A549 (cell line): Measurements from ENCODE around the gene POP7. TPM values are rescaled to one million over a fixed set of nuclear protein-coding genes. Genes with fewer than 3 reads are reported as not detected.

Experiments
- ATAC-seq, 2 experiments: fragments of 200-7000 bp in 1 of 2; fragments of >200 bp in 1 of 2; cut with Nextera tagmentation in 1 of 2; cut with Tn5 transposase in 1 of 2; 3 replicates each; pipeline versions ENCODE4 v1.8.0 to v1.9.1; 2018 to 2020; ENCODE audit warnings: mild to moderate bottlenecking in 1 of 2, moderate library complexity in 1 of 2
- CTCF ChIA-PET: fragments of 300-600 bp; sonication (Branson Sonifier 250); formaldehyde crosslinking; extraction: SDS; loops from one replicate; lab custom pipeline; 2021; ENCODE audit warnings: antibody characterized with exemption, inconsistent platforms; lab: Yijun Ruan, JAX
- POLR2A ChIA-PET: fragments of 350-600 bp; formaldehyde crosslinking; extraction: SDS; loops from one replicate; lab custom pipeline; 2021; ENCODE audit warnings: antibody characterized with exemption, inconsistent platforms; lab: Yijun Ruan, JAX
- DNase-seq, 2 experiments: peaks; one replicate each; pipeline versions ENCODE4 v3.0.0 to v3.0.0-alpha.2; 2011 to 2016; ENCODE audit warnings: low read depth in 1 of 2, low spot score in 1 of 2
- FAIRE-seq: peaks from 2 replicates; lab custom pipeline; 2011; peaks lifted over from hg19 to GRCh38; lab: Jason Lieb, UNC
- H3K27ac ChIP-seq, 2 experiments: fragments of >200 bp; sonication (Bioruptor Twin); formaldehyde crosslinking; 3 replicates each; pipeline ENCODE4 v1.5.1; 2016 to 2017
- H3K4me1 ChIP-seq: fragments of >200 bp; sonication (Bioruptor Twin); formaldehyde crosslinking; 3 replicates; pipeline ENCODE4 v1.6.1; 2016
- H3K4me2 ChIP-seq: fragments of >200 bp; sonication (Bioruptor Twin); formaldehyde crosslinking; 3 replicates; pipeline ENCODE4 v1.6.1; 2016
- H3K4me3 ChIP-seq: fragments of >200 bp; sonication (Bioruptor Twin); formaldehyde crosslinking; 3 replicates; pipeline ENCODE4 v1.5.1; 2016
- H3K9me3 ChIP-seq: fragments of >200 bp; sonication (Bioruptor Twin); formaldehyde crosslinking; 3 replicates; pipeline ENCODE4 v1.6.1; 2016
- ATOH8 ChIP-seq: fragments of 250-450 bp; sonication (Bioruptor Pico); IDR thresholded peaks from 2 replicates; pipeline ENCODE4 v1.5.0; 2020; ENCODE audit warnings: low read depth, mild to moderate bottlenecking, moderate library complexity
- BHLHE40 ChIP-seq: IDR thresholded peaks from 2 replicates; pipeline ENCODE4 v1.6.1; 2012; ENCODE audit warnings: low read depth, low read length, inconsistent platforms
- EHF ChIP-seq: fragments of 250-450 bp; sonication (Bioruptor Pico); IDR thresholded peaks from 2 replicates; pipeline ENCODE4 v1.5.0; 2020; ENCODE audit warnings: mild to moderate bottlenecking
- FOSB ChIP-seq: fragments of 250-450 bp; sonication (Bioruptor Pico); IDR thresholded peaks from 2 replicates; pipeline ENCODE4 v1.5.0; 2020; ENCODE audit warnings: mild to moderate bottlenecking, moderate library complexity
- FOXS1 ChIP-seq: fragments of 250-450 bp; sonication (Bioruptor Pico); IDR thresholded peaks from 2 replicates; pipeline ENCODE4 v1.5.0; 2020; ENCODE audit warnings: mild to moderate bottlenecking, moderate library complexity
- GATA3 ChIP-seq: IDR thresholded peaks from 2 replicates; pipeline ENCODE4 v1.6.1; 2012; ENCODE audit warnings: borderline replicate concordance
- HES2 ChIP-seq: fragments of >200 bp; sonication (Bioruptor Twin); formaldehyde crosslinking; IDR thresholded peaks from 2 replicates; pipeline ENCODE4 v1.6.1; 2016
- HEYL ChIP-seq: fragments of 250-450 bp; sonication (Bioruptor Pico); IDR thresholded peaks from 2 replicates; pipeline ENCODE4 v1.8.0; 2021; ENCODE audit warnings: mild to moderate bottlenecking, moderate library complexity
- HOXB13 ChIP-seq: fragments of 250-450 bp; sonication (Bioruptor Pico); IDR thresholded peaks from 2 replicates; pipeline ENCODE4 v1.5.0; 2020; ENCODE audit warnings: low read depth, mild to moderate bottlenecking, moderate library complexity
- HOXB5 ChIP-seq: fragments of 250-450 bp; sonication (Bioruptor Pico); IDR thresholded peaks from 2 replicates; pipeline ENCODE4 v1.5.0; 2020; ENCODE audit warnings: mild to moderate bottlenecking, moderate library complexity
- JUNB ChIP-seq: fragments of >200 bp; sonication (Bioruptor Twin); formaldehyde crosslinking; IDR thresholded peaks from 2 replicates; pipeline ENCODE4 v1.6.1; 2016
- KDM5A ChIP-seq: fragments of 200-600 bp; sonication (generic); IDR thresholded peaks from 2 replicates; pipeline ENCODE4 v1.6.1; 2016; ENCODE audit warnings: antibody characterized with exemption, mild to moderate bottlenecking
- MYC ChIP-seq: IDR thresholded peaks from 2 replicates; pipeline ENCODE4 v1.6.1; 2012; ENCODE audit warnings: mild to moderate bottlenecking, inconsistent platforms, low read length, improper control_type of control experiment, borderline replicate concordance
- PBX3 ChIP-seq: IDR thresholded peaks from 2 replicates; pipeline ENCODE4 v1.6.1; 2012
- POLR2A ChIP-seq: IDR thresholded peaks from 2 replicates; pipeline ENCODE4 v1.6.1; 2012; ENCODE audit warnings: mild to moderate bottlenecking, low read length
- POLR2AphosphoS2 ChIP-seq: conservative IDR thresholded peaks from 2 replicates; pipeline ENCODE4 v1.6.1; 2012; ENCODE audit warnings: low read length, improper control_type of control experiment, inconsistent platforms
- RARB ChIP-seq: fragments of 250-450 bp; sonication (Bioruptor Pico); IDR thresholded peaks from 2 replicates; pipeline ENCODE4 v1.8.0; 2021; ENCODE audit warnings: mild to moderate bottlenecking, moderate library complexity
- RCOR1 ChIP-seq: fragments of 150-350 bp; IDR thresholded peaks from 2 replicates; pipeline ENCODE4 v1.6.1; 2014; ENCODE audit warnings: antibody characterized with exemption, low read length, low read depth
- SMC3 ChIP-seq: fragments of >200 bp; sonication (Bioruptor Twin); formaldehyde crosslinking; IDR thresholded peaks from 3 replicates; pipeline ENCODE4 v1.6.1; 2018; ENCODE audit warnings: inconsistent platforms
- TP53 ChIP-seq: fragments of 250-450 bp; sonication (Bioruptor Pico); IDR thresholded peaks from 2 replicates; pipeline ENCODE4 v1.5.0; 2021; ENCODE audit warnings: mild to moderate bottlenecking, moderate library complexity
- WGBS: methylation state at CpG from one replicate; pipeline ENCODE4 v1.1.6; 2017; ENCODE audit errors: missing lambda C conversion rate; 5-methylcytosine and 5-hydroxymethylcytosine counted together
- polyA plus RNA-seq, 4 experiments: library from polyadenylated mRNA; depleted of rRNA in 3 of 4; stranded (reverse); fragments of >200 nt; fragmentation: RNase III in 1 of 4; extraction: RNeasy Plus Mini Kit Qiagen cat#74134 plus additional on column Dnase treatment in 1 of 4; gene quantifications; 2 replicates in 3 of 4; 3 replicates in 1 of 4; pipeline ENCODE4 v1.2.3, GENCODE V29; 2011 to 2017
- TF ChIP-seq, protein P1 (sequence below): fragments of >200 bp; sonication (Bioruptor Twin); formaldehyde crosslinking; IDR thresholded peaks from 3 replicates; pipeline ENCODE4 v1.6.1; 2016

Gene POP7
- polyA plus RNA-seq, 2 of the 4 experiments (the other 2 are of a cell fraction), result 29.5 to 77.4 TPM

- WGBS, result 85% methylated on average over 14 of the region's 14 CpGs
- TF ChIP-seq TP53 (no peak), FOXS1 (no peak), HOXB5 (no peak), HOXB13 (CRISPR knock-in tag) (no peak), EHF (CRISPR knock-in tag) (no peak), HEYL (CRISPR knock-in tag) (no peak), BHLHE40 (no peak), JUNB (no peak), POLR2A (no peak)
- TF ChIP-seq, protein P1, sequence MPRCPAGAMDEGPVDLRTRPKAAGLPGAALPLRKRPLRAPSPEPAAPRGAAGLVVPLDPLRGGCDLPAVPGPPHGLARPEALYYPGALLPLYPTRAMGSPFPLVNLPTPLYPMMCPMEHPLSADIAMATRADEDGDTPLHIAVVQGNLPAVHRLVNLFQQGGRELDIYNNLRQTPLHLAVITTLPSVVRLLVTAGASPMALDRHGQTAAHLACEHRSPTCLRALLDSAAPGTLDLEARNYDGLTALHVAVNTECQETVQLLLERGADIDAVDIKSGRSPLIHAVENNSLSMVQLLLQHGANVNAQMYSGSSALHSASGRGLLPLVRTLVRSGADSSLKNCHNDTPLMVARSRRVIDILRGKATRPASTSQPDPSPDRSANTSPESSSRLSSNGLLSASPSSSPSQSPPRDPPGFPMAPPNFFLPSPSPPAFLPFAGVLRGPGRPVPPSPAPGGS, result no peak
- H3K4me1 ChIP-seq, result no peaks in the 10 kb centered on the region
- H3K9me3 ChIP-seq, result no peaks in the 10 kb centered on the region
- DNase-seq (no peak), ATAC-seq (no peak), FAIRE-seq (no peak)
- no peak overlapping the region for H3K27ac ChIP-seq
- no peak overlapping the region for H3K4me2 ChIP-seq
- no peak overlapping the region for H3K4me3 ChIP-seq
- ChIA-PET CTCF (interaction anchor here (1.0 kb wide), 1 partner anchor 33 kb away, joined by 3 read pairs; no protein-coding TSS in a partner anchor), POLR2A (no interaction called here)
These were observed 38.7 kb downstream of the POP7 start for GRCh38 chr7:100744605-100745004.

- Histone ChIP-seq H3K27ac (no peak overlapping the region), H3K4me2 (no peak overlapping the region), H3K9me3 (no peaks in the 10 kb centered on the region), H3K4me1 (no peaks in the 10 kb centered on the region), H3K4me3 (no peak overlapping the region)
- no peak for TF ChIP-seq FOSB (CRISPR knock-in tag)
- TF ChIP-seq ATOH8 (CRISPR knock-in tag), result no peak
- TF ChIP-seq PBX3, result no peak
- no peak for TF ChIP-seq GATA3
- no peak for TF ChIP-seq MYC
- no peak for TF ChIP-seq RCOR1
- TF ChIP-seq RARB (CRISPR knock-in tag), result no peak
- TF ChIP-seq SMC3, result no peak
- TF ChIP-seq EHF (CRISPR knock-in tag), result no peak
- TF ChIP-seq KDM5A, result no peak
- TF ChIP-seq POLR2AphosphoS2, result no peak
- TF ChIP-seq HES2, result no peak
- CTCF ChIA-PET, result interaction anchor here (1.0 kb wide), 1 partner anchor 32 kb away, joined by 3 read pairs; no protein-coding TSS in a partner anchor
- FAIRE-seq (no peak), ATAC-seq (no peak), DNase-seq (no peak)
- POLR2A ChIA-PET, result no interaction called here
- WGBS, result 81% methylated on average over 27 of the region's 28 CpGs
These were observed 39.3 kb downstream of the POP7 start for GRCh38 chr7:100745184-100745583.

- no peaks in the 10 kb centered on the region for H3K4me1 ChIP-seq
- no peak for FAIRE-seq
- ATAC-seq, result peak in 1 of 2 experiments; percentile 65; a peak in 3 of 6 replicates
- no peaks in the 10 kb centered on the region for H3K9me3 ChIP-seq
- 24% methylated on average over 5 of the region's 5 CpGs for WGBS
- DNase-seq, result no peak
- no peak overlapping the region for H3K4me2 ChIP-seq
- ChIA-PET CTCF (interaction anchor here (0.7 to 1.5 kb wide), 4 partner anchors 13 to 100 kb away, joined by 3 to 5 read pairs (median 4); partner anchors contain the start of genes POP7 and SLC12A9), POLR2A (no interaction called here)
- H3K4me3 ChIP-seq, result no peak overlapping the region
- TF ChIP-seq HOXB13 (CRISPR knock-in tag) (no peak), EHF (CRISPR knock-in tag) (no peak)
- no peak overlapping the region for H3K27ac ChIP-seq
These were observed 47.1 kb downstream of the POP7 start for GRCh38 chr7:100752994-100753393.
